NCI-H510A (cell line): Measurements from ENCODE around the gene NINL.
"Not testable (repeated sequence)": the region's sequence is repeated elsewhere in the genome, so short reads cannot be mapped to it uniquely, and the experiment has no call there.

Experiments
- DNase-seq: peaks from one replicate; lab custom pipeline; 2025; lab: John Stamatoyannopoulos, UW

NINL gene

DNA sequence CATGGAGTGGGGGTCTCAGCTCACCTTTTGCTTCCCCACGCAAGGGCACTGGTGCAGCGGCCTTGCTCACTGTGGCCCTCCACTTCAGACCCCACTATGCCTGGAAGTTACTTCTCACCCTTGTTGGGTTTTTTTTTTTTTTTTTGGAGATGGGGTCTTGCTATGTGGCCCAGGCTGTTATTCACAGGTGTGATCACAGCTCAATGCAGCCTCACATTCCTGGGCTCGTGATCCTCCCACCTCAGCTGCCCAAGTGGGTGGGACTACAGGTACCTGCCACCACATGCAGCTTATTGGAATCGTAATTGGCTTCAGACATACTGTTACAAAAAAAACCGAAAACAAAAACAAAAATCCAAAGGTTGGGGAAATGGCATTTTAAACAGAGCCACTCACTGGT, 32.4 kb downstream of the NINL start:
- DNase-seq, result no peak

DNA sequence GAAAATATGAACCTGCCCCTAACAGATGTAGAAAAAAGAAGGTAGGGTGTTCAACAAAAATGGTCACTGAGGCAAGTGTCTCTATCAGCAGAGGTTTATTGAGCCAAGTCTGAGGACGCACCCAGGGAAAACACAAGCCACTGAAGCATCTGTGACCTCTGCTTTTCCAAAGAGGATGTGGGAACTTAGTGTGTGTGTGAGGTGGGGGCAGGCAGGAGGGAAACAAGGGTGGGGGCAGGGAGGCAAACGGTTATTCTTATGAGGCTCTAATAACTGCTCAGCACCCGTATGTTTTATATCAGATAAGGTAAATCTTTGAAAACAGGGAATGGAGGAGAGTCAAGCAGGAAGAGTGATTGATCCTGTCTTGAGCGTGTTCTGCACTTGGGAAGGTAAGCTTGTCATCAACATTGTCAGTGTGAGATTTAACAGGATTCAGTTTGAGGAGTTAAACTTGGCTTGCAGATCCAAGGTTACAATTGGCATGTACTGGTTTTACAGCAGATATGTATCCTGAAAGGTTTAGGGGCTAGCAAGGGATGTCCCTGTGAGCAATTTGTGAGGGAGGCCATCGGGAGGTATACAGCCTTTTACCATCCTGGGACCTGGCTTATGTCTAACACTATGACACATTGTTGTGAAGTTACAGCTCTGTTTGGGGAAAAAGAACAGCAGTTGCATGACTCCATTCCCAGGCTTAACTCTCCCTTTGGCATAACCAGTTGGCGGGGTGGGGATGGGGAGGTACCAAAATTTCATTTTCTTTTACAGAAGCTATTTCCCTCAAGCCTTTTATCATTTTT, 33.7 kb downstream of the NINL start:
- no peak for DNase-seq

DNA sequence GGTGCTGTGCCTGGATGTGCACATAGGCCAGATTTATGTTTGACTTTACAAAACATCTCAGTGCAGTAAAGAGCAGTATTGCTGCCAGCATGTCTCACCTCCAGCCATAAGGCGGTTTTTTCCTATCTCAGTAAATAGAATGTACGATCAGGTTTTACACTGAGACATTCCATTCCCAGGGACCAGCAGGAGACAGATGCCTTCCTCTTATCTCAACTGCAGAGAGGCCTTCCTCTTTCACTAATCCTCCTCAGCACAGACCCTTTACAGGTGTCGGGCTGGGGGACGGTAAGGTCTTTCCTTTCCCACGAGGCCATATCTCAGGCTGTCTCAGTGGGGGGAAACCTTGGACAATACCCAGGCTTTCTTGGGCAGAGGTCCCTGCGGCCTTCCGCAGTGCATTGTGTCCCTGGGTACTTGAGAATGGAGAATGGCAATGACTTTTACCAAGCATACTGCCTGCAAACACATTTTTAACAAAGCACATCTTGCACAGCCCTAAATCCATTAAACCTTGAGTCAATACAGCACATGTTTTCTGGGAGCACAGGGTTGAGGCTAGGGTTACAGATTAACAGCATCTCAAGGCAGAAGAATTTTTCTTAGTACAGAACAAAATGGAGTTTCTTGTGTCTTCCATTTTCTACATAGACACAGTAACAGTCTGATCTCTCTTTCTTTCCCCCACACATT, 34.5 kb downstream of the NINL start:
- DNase-seq, result not testable (repeated sequence)

DNA sequence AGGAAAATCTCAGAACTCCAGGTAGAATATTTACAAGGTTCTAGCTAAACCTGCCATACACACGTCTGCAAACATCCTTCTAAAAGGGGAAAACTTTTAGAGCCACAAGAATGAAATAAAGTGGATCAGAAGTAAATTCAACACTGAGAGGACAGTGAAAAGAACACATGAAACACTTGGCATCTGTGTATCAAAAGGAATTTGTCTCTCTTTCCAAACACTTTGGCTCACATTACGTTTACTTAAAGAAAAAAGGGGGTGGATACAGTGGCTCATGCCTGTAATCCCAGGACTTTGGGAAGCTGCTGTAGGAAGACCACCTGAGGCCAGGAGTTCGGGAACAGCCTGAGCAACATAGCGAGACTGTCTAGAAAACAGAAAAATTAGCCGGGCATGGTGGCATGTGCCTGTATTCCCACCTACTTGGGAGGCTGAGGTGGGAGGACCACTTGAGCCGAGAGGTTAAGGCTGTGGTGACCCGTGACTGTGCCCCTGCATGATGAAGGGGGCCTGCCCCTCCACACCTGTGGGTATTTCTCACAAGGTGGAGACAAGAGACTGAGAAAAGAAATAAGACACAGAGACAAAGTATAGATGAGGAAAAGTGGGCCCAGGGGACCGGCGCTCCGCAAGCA, 35.4 kb downstream of the NINL start:
- DNase-seq, result no peak

DNA sequence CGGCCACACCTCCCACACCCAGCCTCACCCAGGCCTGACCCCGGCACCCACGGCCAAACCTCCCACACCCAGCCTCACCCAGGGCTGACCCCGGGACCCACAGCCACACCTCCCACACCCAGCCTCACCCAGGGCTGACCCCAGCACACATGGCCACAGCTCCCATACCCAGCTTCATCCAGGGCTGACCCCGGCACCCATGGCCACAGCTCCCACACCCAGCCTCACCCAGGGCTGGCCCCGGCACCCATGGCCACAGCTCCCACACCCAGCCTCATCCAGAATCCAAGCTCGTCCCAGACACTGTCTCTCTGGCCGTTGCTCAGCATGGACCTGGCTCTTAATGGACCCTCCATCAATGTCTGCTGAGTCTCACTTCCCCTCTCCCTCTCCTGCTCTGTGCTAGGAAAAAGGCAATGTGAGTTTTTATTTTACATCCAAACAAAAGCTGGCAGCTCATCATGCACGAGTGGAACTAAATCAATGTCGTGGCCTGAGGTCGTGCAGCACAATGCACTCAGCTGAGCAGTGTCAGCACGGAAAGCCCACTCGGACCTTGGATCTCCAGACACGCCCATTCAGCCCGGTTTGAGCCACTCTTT, 36.1 kb downstream of the NINL start:
- no peak for DNase-seq

DNA sequence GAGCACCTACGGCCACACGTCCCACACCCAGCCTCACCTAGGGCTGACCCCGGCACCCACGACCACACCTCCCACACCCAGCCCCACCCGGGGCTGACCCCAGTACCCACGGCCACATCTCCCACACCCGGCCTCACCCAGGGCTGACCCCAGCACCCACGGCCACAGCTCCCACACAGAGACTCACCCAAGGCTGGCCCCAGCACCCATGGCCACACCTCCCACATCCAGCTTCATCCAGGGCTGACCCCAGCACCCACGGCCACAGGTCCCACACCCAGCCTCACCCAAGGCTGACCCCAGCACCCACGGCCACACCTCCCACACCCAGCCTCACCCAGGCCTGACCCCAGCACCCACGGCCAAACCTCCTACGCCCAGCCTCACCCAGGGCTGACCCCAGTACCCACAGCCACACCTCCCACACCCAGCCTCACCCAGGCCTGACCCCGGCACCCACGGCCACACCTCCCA, 36.7 kb downstream of the NINL start:
- DNase-seq, result no peak

DNA sequence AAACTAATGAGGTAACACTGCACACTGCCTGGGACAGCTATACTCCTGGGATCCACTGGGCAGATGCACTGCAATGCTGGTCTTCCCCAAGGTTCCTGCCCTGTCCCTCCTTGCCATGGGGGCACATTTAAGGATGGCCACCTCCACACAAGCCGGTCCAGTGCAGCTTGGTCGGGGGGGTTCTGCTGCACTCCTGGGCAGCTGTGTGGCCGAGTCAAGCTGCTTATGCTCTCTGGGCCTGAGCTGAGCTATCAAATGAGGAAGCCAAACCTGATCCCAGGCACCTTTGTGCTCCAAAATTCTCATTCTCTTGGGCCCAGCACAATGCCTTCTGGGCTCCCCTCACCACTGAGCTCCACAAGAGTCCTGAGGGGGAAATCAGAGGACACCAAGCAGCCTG, 37.3 kb downstream of the NINL start:
- DNase-seq, result no peak

DNA sequence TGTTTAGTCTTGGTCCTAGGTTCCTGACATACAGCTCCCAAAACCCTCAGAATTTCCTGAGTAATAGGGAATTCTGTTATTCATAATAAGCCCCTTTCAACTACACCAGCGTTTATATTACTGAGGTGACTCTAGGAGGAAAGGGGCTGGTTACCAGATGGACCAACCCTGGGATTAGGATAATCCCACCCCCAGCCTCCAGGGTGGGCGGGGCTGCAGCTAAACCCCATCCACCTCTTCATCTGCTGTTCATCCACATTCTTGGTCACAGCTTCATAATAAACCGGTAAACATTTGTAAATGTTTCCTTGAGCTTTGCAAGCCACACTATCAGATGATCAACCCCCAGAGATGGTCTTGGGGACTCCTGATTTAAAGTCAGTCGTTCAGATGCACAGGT, 38.3 kb downstream of the NINL start:
- no peak for DNase-seq

DNA sequence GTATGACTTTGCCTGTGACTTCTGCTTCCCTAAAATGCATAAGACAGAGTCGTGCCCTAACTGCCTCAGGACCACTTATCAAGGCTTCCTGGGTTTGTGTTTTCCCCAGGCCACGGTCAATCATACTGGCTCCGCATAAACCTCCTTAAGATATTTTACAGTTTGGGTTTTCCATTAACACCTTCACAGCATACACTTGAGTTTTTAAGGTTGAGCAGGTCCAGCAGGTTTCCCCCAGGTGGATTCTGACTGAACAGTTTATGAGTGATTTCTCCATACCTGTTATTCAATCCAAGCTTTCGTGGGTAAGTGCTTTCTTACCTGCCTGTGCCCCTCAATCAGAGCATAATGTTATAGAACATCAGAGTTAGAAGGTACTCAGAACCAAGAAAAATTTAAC, 39.3 kb downstream of the NINL start:
- DNase-seq, result no peak

DNA sequence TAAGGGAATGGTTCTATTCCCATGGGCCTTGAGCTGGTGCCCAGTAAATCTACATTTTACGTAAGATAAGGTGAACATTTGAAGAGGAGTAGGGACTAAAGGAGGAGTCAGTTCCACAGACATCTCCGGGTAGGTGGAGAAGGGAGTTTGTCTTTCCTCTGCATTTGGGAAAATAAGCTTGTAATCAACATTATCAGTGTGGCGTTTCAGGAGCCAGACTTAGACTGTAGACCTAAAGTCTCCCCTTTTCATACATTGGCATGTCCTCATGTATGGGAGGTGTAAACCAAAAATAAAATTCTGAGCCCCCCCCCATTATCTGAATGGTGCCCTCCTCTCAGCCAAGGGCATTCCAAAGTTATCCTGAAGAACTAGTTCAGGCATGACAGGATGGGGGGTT, 40.2 kb downstream of the NINL start:
- no peak for DNase-seq

DNA sequence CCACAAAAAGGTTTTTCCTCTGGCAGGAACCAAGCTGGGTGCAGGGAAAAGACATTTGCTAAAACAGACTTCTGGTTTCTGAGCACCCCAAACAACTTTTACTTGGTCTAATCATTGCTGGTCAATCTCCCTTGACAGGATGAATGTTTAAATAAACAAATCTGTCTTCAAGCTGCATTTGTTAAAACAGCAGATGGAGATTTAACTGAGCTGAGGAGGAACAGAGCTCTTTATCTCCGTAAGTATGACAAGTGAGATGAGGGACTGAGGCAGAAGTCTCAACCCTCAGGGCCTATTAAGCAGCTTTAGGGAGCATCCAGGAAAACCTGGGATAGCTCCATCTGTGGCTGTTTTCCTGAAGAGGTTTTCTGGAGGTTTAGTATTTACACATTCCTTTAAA, 40.6 kb downstream of the NINL start:
- no peak for DNase-seq

DNA sequence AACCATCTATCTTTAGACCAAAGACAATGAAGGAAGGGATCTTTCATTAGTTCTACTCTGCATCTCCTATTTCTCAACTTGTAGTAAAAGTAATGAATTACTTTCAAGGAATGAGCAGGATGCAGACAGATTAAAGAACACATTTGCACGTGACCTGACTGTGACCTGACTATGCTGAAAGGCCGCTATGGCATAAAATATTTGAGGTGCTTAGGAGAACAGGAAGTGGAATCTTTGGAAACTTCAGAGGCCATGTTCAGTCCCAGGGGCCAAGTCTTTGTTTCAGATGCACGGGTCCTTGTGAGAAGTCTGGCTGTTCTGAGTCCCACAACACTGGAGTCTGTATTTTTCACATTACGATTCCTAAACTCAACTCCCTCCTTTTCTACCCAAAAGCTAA, 41.0 kb downstream of the NINL start:
- no peak for DNase-seq

DNA sequence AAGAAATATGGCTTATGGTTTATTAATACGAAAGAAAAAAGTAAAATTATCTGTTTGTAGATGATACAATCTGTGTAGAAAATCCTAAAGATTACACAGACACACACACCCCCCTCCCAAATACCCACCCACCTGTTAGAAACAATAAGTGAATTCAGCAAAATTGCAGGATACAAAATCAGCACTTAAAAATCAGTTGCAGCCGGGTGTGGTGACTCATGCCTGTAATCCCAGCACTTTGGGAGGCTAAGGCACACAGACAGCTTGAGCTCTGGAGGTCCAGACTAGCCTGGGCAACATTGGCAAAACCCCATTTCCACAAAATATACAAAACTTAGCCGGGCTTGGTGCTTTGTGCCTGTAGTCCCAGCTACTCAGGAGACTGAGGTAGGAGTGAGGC, 42.3 kb downstream of the NINL start:
- no peak for DNase-seq

DNA sequence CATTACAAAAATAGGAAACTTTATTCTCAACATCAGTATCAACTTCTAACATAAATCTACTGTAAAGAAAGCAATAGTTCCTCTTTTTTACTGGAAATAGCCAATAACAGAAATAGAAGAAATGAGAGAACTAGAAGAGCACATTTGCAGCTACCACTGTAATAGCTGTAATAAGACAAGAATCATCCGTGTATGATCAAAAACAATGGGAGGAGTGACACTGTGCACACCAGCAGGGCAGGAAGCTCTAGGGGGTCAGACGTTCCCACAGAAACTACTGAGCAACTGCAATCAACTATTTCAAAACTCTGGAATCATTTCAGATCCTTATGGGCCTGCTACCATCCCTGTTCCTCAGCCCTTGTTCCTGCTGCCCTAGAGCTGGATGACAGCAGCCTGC, 43.7 kb downstream of the NINL start:
- DNase-seq, result no peak

DNA sequence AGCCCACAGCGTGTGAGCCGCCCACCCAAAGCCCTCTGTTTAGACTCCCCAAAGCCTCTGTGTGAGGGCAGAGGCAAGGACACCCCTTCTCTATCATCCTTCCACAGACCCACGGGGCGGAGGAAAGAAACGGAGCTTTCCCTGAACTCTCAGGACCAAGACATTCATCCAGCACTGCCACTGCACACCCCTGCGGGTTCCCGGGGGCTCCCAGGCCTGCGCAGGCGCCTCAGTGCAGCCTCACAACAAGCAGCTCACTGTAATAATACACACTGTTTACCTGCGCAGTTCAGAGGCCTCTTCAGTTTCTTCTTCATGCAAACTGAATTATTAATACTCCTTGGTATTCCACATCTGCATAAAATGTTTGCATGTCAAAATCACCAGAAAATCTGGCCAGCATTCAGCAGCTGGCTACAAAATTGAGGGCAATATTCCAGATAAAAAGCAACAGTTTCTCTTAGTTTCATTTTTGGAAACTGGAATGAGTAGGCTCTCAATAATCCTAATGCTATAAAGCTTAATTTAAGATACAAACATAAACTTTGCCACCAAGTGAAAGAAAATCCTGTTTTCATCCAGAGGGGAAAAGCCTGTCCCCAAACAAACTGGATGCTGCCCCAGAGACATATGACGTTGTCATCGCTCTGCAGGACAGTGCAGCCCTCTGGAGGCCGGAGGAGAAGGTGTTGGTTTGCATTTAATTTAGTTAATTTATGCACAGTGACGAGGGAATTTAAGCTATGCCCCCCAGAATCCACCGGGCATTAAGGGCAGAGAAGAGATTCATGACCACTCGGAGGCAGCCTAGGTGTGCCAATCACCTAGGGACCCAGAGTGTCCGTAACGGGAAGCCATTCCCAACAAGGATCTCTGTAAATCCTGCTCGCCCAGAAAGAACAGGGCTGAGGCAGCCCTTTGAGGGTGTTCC, 45.3 kb downstream of the NINL start:
- no peak for DNase-seq

DNA sequence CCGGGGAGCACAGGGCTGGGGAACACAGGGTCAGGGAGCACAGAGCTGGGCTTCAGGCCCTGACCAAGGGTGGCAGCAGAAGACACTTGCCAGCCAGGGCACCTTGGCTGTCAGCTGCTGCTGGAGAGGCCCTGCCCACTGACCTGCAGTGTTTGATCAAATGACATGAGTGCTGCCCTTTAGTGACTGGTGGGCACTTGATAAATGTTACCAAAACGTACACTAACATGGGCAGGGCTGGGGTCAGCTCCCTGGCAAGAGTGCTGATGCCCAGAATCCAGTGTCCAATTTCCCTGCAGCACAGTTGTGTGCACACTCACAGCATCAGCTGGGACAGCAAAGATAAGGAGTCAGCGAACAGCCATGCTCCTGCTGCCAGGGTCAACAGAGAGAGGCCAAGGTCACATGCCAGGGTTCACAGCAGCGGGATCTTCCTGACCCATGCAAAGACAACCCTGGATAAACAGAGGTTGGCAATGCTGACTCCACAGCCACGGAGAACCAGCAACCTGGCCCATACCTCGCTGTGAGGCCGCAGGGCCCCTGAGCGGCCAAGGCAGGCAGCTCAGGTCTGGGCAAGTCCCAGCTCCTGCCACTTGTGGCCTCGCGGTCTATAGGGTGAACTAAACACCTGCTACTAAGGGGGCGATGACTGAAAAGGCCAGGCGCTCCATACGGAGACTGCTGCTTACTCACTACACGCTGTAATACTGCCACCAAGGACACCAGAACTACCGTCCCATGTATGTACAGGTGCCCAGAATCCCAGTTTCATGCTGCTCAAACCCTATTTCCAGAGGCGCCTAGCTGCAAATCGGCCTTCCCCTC, 46.3 kb downstream of the NINL start:
- no peak for DNase-seq

DNA sequence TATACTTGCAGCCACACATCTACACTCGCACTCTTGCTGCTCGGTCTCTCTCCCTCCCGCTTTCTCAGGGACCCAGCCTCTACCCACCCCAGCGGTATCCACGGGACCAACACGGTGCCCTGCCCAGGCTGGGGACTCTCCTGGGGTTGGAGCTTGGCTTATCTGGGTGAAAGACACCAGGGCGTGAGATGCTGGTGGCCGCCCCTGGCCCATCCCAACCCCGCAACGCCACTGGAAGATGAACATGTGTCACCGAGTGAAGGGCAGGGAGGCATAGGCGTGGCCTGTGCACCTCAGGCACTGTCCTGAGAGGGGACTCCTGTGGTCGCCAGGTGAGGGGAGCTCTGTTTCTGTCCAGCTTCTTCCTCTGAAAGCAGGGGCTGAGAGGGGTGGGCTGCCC, 47.4 kb downstream of the NINL start:
- no peak for DNase-seq

DNA sequence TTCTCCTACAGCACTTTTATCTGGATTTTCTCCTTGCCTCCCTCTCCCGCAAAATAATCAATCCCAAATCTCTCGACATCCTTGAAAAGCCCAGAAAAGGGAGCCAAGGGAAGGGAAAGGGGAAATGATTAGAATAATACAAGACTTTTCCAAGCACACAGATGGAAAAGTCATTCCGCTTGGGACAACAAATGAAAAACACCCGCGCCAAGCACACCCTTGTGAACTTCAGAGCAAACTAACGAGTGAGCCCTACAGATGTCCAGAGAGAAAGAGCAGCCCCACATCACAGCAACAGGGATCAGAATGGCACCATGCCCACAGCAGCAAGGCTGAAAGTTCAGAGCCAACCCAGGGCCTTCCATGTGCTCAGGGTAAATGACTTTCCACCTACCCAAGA, 49.6 kb downstream of the NINL start:
- DNase-seq, result no peak

DNA sequence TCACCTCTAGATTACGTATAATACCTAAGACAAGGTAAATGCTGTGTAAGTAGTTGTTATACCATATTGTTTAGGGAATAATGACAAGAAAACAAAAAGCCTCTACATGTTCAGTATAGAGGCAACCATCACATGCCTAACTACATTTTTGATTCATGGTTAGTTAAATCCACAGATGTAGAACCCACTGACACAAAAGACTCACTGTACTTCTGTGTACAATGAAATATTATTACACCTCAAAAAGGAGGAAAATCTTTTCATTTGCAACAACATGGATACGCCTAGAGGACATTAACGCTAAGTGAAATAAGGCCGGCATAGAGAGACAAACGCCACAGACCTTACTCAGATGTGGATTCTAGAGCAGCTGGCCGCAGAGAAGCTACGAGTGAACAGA, 50.5 kb downstream of the NINL start:
- no peak for DNase-seq

DNA sequence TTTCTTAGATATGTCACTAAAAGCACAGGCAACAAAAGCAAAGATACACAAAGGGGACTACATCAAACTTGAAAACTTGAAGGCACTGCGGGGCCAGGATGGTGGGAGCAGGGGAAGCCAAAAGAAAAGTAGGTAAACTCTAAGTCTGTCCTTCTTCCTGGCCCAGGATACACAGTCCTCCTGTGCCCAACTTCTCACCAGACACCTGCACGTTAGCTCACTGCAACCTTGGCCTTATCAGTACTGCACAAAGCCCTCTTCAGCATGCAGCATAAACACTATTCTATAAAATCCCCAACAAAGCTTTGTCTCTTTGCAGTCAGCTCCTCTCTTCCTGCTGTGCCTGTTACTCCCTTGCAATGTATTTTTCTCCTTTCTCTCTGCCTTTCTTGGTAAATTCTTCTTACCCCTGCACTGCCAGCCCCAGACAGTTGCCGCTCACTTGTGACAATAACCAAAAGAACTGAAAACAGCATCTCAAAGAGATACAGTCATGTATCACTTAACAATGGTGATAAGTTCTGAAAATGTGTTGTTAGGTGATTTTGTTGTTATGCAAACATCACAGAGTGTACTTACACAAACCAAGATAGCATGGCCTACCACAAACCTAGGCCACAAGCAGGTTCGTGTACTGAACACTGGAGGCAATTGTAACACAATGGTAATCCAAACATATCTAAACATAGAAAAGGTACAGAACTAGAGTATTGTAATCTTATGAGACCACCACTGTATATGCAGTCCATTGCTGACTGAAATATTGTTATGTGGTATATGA, 51.2 kb downstream of the NINL start:
- no peak for DNase-seq
